HepG2 (cell line): ENCODE results near the gene ZBTB32. TPM values are rescaled to one million over a fixed set of nuclear protein-coding genes. Genes with fewer than 3 reads are reported as not detected.

Experiments
- CCDC6 ChIP-seq: sonication (generic); formaldehyde crosslinking; IDR thresholded peaks from 2 replicates; pipeline ENCODE4 v1.8.1; 2022; ENCODE audit warnings: mild to moderate bottlenecking, missing genetic modification reagents, moderate library complexity
- CHD4 ChIP-seq: fragments of 200-600 bp; sonication (generic); IDR thresholded peaks from 2 replicates; pipeline ENCODE4 v1.7.0; 2017; ENCODE audit warnings: mild to moderate bottlenecking, low read length, borderline replicate concordance
- DPF2 ChIP-seq: sonication (generic); formaldehyde crosslinking; IDR thresholded peaks from 2 replicates; pipeline ENCODE4 v1.4.0; 2020; ENCODE audit warnings: mild to moderate bottlenecking, low read depth, missing genetic modification reagents, borderline replicate concordance
- ELF4 ChIP-seq: sonication (generic); formaldehyde crosslinking; IDR thresholded peaks from 2 replicates; pipeline ENCODE4 v1.5.0; 2020; ENCODE audit warnings: missing genetic modification reagents, mild to moderate bottlenecking, moderate library complexity, borderline replicate concordance
- HOXA3 ChIP-seq: sonication (generic); formaldehyde crosslinking; IDR thresholded peaks from 2 replicates; pipeline ENCODE4 v1.5.0; 2020; ENCODE audit warnings: missing genetic modification reagents
- KLF16 ChIP-seq, 2 experiments: sonication (generic) in 1 of 2; formaldehyde crosslinking in 1 of 2; IDR thresholded peaks; 2 replicates each; pipeline versions ENCODE4 v1.6.1 to v1.8.0; 2016 to 2023; ENCODE audit warnings: missing genetic modification reagents in 2 of 2, missing compliant biosample characterization in 1 of 2
- MAFF ChIP-seq: IDR thresholded peaks from 2 replicates; pipeline ENCODE4 v1.6.1; 2011; ENCODE audit warnings: low read depth, low read length, improper control_type of control experiment
- MATR3 ChIP-seq: sonication (generic); formaldehyde crosslinking; IDR thresholded peaks from 2 replicates; pipeline ENCODE4 v1.4.0; 2020; ENCODE audit warnings: missing genetic modification reagents
- MTF2 ChIP-seq: sonication (generic); formaldehyde crosslinking; IDR thresholded peaks from 2 replicates; pipeline ENCODE4 v1.5.0; 2020; ENCODE audit warnings: missing genetic modification reagents, borderline replicate concordance
- MYNN ChIP-seq: sonication (generic); formaldehyde crosslinking; IDR thresholded peaks from 2 replicates; pipeline ENCODE4 v1.4.0; 2020; ENCODE audit warnings: mild to moderate bottlenecking, low read depth, missing genetic modification reagents
- NFIC ChIP-seq: IDR thresholded peaks from 2 replicates; pipeline ENCODE4 v1.6.1; 2012; ENCODE audit warnings: mild to moderate bottlenecking, low read length, inconsistent platforms
- NR1H2 ChIP-seq: sonication (generic); formaldehyde crosslinking; IDR thresholded peaks from 2 replicates; pipeline ENCODE4 v1.8.1; 2022; ENCODE audit warnings: low read depth, missing genetic modification reagents, borderline replicate concordance
- RCOR2 ChIP-seq: IDR thresholded peaks from 2 replicates; pipeline ENCODE4 v1.6.1; 2016; ENCODE audit warnings: missing biosample characterization, missing genetic modification reagents
- XBP1 ChIP-seq: sonication (generic); formaldehyde crosslinking; IDR thresholded peaks from 2 replicates; pipeline ENCODE4 v1.5.0; 2020; ENCODE audit warnings: missing genetic modification reagents
- ZFP41 ChIP-seq: sonication (generic); formaldehyde crosslinking; IDR thresholded peaks from 2 replicates; pipeline ENCODE4 v1.4.0; 2020; ENCODE audit warnings: mild to moderate bottlenecking, missing genetic modification reagents, borderline replicate concordance
- ZNF205 ChIP-seq: IDR thresholded peaks from 2 replicates; pipeline ENCODE4 v1.6.1; 2018; ENCODE audit warnings: missing biosample characterization, missing genetic modification reagents
- ZNF432 ChIP-seq: sonication (generic); formaldehyde crosslinking; IDR thresholded peaks from 2 replicates; pipeline ENCODE4 v1.5.0; 2020; ENCODE audit warnings: missing genetic modification reagents, mild to moderate bottlenecking, borderline replicate concordance
- ZNF530 ChIP-seq: sonication (generic); formaldehyde crosslinking; IDR thresholded peaks from 2 replicates; pipeline ENCODE4 v1.5.0; 2020; ENCODE audit warnings: low read depth, mild to moderate bottlenecking, missing genetic modification reagents
- ZNF552 ChIP-seq: sonication (generic); formaldehyde crosslinking; IDR thresholded peaks from 2 replicates; pipeline ENCODE4 v1.9.0; 2022; ENCODE audit warnings: missing genetic modification reagents, mild to moderate bottlenecking, borderline replicate concordance
- ZNF569 ChIP-seq: sonication (generic); formaldehyde crosslinking; IDR thresholded peaks from 2 replicates; pipeline ENCODE4 v1.5.0; 2020; ENCODE audit warnings: mild to moderate bottlenecking, missing genetic modification reagents, moderate library complexity, borderline replicate concordance
- ZNF670 ChIP-seq: sonication (generic); formaldehyde crosslinking; IDR thresholded peaks from 2 replicates; pipeline ENCODE4 v1.8.0; 2022; ENCODE audit warnings: mild to moderate bottlenecking, missing genetic modification reagents, borderline replicate concordance
- polyA plus RNA-seq, 8 experiments: library from polyadenylated mRNA; depleted of rRNA in 3 of 8; stranded (reverse) in 7 of 8; unstranded in 1 of 8; fragments of >200 nt; fragmentation: Illumina TruSeq in 4 of 8; extraction: Trizol in 4 of 8; gene quantifications; 2 replicates each; pipeline versions ENCODE4 v1.2.1 to v1.2.3, GENCODE V29; 2011 to 2016; ENCODE audit warnings: low read depth in 4 of 8, missing spikeins in 1 of 8, mixed read lengths in 1 of 8; ENCODE audit not compliant: insufficient read depth in 1 of 8
- total RNA-seq, 5 experiments: library from RNA; depleted of rRNA; stranded (reverse); fragments of >200 nt; fragmentation: Illumina TruSeq; extraction: Trizol; gene quantifications; 2 replicates each; pipeline ENCODE4 v1.2.3, GENCODE V29; 2016; ENCODE audit warnings: low read depth in 1 of 5
- TF ChIP-seq, protein P1 (sequence below): sonication (generic); formaldehyde crosslinking; IDR thresholded peaks from 2 replicates; pipeline ENCODE4 v1.5.0; 2020; ENCODE audit warnings: missing genetic modification reagents
- TF ChIP-seq, protein P2 (sequence below): sonication (generic); formaldehyde crosslinking; IDR thresholded peaks from 2 replicates; pipeline ENCODE4 v1.4.0; 2020; ENCODE audit warnings: missing genetic modification reagents
- TF ChIP-seq, protein P3 (sequence below): sonication (generic); formaldehyde crosslinking; IDR thresholded peaks from 2 replicates; pipeline ENCODE4 v1.8.0; 2022; ENCODE audit warnings: mild to moderate bottlenecking, missing genetic modification reagents, moderate library complexity
- TF ChIP-seq, protein P4 (sequence below): sonication (generic); formaldehyde crosslinking; IDR thresholded peaks from 2 replicates; pipeline ENCODE4 v1.5.1; 2020; ENCODE audit warnings: missing genetic modification reagents, mild to moderate bottlenecking, borderline replicate concordance

Gene ZBTB32
- total and polyA plus RNA-seq, 2 of the 13 experiments (the other 11 are each of a cell fraction or from before 2014, with no cell fraction given) = not detected

DNA sequence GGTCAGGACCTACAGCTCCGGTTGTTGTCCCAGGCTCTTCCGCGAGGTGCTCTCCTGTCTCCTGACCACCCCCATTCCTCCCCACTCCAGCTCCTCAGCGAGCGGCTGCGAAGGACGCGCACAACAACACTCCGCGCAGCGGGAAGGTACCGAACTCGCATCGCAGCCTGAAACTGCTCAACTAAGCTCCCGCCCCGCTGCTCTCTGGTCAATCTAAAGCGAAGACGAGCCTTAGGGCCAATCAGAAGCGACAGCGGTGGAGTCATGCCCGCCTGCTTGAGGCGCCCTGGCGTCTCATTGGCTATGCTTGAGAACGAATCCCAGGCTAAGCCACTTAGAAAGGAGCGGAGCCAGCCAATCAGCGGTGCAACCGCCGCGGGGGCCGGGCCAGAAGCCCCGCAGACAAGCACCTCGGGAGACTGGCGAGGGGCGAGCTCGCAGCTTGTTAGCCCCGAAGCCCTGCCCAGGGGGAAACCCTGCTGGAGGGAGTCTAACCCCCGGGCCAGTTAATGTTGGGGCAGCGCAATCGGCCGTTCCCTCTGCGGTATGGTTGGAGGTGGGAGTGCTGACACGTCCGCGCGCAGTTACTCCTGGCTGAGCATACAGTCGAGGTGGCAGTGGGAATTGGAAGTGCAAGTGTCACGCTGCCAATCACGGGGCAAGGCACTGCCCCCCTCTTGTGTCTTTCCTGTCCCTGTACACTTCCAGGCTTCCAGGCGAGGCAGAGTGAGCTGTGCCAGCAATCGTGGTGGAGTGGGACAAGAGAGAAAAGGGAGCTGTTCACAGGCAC, 1.9 kb upstream of the ZBTB32 start (continued):
- TF ChIP-seq, protein P1, sequence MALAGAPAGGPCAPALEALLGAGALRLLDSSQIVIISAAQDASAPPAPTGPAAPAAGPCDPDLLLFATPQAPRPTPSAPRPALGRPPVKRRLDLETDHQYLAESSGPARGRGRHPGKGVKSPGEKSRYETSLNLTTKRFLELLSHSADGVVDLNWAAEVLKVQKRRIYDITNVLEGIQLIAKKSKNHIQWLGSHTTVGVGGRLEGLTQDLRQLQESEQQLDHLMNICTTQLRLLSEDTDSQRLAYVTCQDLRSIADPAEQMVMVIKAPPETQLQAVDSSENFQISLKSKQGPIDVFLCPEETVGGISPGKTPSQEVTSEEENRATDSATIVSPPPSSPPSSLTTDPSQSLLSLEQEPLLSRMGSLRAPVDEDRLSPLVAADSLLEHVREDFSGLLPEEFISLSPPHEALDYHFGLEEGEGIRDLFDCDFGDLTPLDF (CRISPR knock-in tag) = no peak
- TF ChIP-seq, protein P2, sequence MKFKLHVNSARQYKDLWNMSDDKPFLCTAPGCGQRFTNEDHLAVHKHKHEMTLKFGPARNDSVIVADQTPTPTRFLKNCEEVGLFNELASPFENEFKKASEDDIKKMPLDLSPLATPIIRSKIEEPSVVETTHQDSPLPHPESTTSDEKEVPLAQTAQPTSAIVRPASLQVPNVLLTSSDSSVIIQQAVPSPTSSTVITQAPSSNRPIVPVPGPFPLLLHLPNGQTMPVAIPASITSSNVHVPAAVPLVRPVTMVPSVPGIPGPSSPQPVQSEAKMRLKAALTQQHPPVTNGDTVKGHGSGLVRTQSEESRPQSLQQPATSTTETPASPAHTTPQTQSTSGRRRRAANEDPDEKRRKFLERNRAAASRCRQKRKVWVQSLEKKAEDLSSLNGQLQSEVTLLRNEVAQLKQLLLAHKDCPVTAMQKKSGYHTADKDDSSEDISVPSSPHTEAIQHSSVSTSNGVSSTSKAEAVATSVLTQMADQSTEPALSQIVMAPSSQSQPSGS (CRISPR knock-in tag) = no peak
- no peak; a peak in 1 of 4 replicates for TF ChIP-seq KLF16 (CRISPR knock-in tag; IDR thresholded peaks at IDR 0.05)
- TF ChIP-seq NFIC = no peak
- TF ChIP-seq, protein P3, sequence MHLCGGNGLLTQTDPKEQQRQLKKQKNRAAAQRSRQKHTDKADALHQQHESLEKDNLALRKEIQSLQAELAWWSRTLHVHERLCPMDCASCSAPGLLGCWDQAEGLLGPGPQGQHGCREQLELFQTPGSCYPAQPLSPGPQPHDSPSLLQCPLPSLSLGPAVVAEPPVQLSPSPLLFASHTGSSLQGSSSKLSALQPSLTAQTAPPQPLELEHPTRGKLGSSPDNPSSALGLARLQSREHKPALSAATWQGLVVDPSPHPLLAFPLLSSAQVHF (CRISPR knock-in tag) = no peak
- TF ChIP-seq ZNF569 (CRISPR knock-in tag) = no peak
- TF ChIP-seq CCDC6 (CRISPR knock-in tag) = no peak
- TF ChIP-seq MAFF = no peak
- peak; percentile 84; the same call in 1 of the 2 replicates for TF ChIP-seq MTF2 (CRISPR knock-in tag)
- TF ChIP-seq NR1H2 (CRISPR knock-in tag) = no peak
- TF ChIP-seq ZNF552 (CRISPR knock-in tag) = peak; percentile 23; the same call in 1 of the 2 replicates
- no peak for TF ChIP-seq MATR3 (CRISPR knock-in tag)
- no peak for TF ChIP-seq XBP1 (CRISPR knock-in tag)
- TF ChIP-seq ZNF205 (CRISPR knock-in tag) = no peak
- peak; percentile 17; the same call in 1 of the 2 replicates for TF ChIP-seq HOXA3 (CRISPR knock-in tag)
- TF ChIP-seq ZNF670 (CRISPR knock-in tag) = no peak
- TF ChIP-seq ELF4 (CRISPR knock-in tag) = no peak
- TF ChIP-seq CHD4 = no peak
- no peak for TF ChIP-seq DPF2
- TF ChIP-seq ZNF432 (CRISPR knock-in tag) = no peak
- no peak for TF ChIP-seq ZNF530
- TF ChIP-seq MYNN (CRISPR knock-in tag) = no peak
- TF ChIP-seq ZFP41 (CRISPR knock-in tag) = no peak
- TF ChIP-seq RCOR2 = no peak
- TF ChIP-seq, protein P4, sequence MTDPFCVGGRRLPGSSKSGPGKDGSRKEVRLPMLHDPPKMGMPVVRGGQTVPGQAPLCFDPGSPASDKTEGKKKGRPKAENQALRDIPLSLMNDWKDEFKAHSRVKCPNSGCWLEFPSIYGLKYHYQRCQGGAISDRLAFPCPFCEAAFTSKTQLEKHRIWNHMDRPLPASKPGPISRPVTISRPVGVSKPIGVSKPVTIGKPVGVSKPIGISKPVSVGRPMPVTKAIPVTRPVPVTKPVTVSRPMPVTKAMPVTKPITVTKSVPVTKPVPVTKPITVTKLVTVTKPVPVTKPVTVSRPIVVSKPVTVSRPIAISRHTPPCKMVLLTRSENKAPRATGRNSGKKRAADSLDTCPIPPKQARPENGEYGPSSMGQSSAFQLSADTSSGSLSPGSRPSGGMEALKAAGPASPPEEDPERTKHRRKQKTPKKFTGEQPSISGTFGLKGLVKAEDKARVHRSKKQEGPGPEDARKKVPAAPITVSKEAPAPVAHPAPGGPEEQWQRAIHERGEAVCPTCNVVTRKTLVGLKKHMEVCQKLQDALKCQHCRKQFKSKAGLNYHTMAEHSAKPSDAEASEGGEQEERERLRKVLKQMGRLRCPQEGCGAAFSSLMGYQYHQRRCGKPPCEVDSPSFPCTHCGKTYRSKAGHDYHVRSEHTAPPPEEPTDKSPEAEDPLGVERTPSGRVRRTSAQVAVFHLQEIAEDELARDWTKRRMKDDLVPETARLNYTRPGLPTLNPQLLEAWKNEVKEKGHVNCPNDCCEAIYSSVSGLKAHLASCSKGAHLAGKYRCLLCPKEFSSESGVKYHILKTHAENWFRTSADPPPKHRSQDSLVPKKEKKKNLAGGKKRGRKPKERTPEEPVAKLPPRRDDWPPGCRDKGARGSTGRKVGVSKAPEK (CRISPR knock-in tag) = no peak
